GM12878 (cell line): ENCODE results near the gene LMAN1L. TPM values are rescaled to one million over a fixed set of nuclear protein-coding genes. Genes with fewer than 3 reads are reported as not detected.
A peak's percentile ranks its signal among the peaks of the same experiment; 100 is the strongest.

Source experiments
- ATF7 ChIP-seq: fragments of 450-650 bp; IDR thresholded peaks from 2 replicates; pipeline ENCODE4 v1.6.1; 2016; ENCODE audit warnings: low read depth, mild to moderate bottlenecking
- BHLHE40 ChIP-seq, 2 experiments: fragments of 450-650 bp in 1 of 2; IDR thresholded peaks; 2 replicates each; pipeline ENCODE4 v1.6.1; 2011 to 2017; ENCODE audit warnings: low read depth in 2 of 2, borderline replicate concordance in 1 of 2, improper control_type of control experiment in 1 of 2, low read length in 1 of 2, mild to moderate bottlenecking in 1 of 2
- FOXK2 ChIP-seq: fragments of 450-650 bp; IDR thresholded peaks from 2 replicates; pipeline ENCODE4 v1.6.1; 2017; ENCODE audit warnings: mild to moderate bottlenecking, moderate library complexity
- IKZF1 ChIP-seq: fragments of 450-650 bp; conservative IDR thresholded peaks from 2 replicates; pipeline ENCODE4 v1.6.1; 2017; ENCODE audit warnings: antibody characterized with exemption, mild to moderate bottlenecking
- KDM1A ChIP-seq: fragments of 200-600 bp; sonication (generic); IDR thresholded peaks from 2 replicates; pipeline ENCODE4 v1.6.1; 2016; ENCODE audit warnings: borderline replicate concordance
- NR2F1 ChIP-seq: fragments of 450-650 bp; conservative IDR thresholded peaks from 2 replicates; pipeline ENCODE4 v1.6.1; 2017; ENCODE audit warnings: mild to moderate bottlenecking
- POU2F2 ChIP-seq: IDR thresholded peaks from 3 replicates; pipeline ENCODE4 v1.6.1; 2011; ENCODE audit warnings: low read depth, mild to moderate bottlenecking, low read length, borderline replicate concordance
- RAD51 ChIP-seq: fragments of 450-650 bp; IDR thresholded peaks from 2 replicates; pipeline ENCODE4 v1.6.1; 2016; ENCODE audit warnings: moderate library complexity, mild to moderate bottlenecking, inconsistent platforms
- RELA ChIP-seq: fragments of 450-650 bp; IDR thresholded peaks from 2 replicates; pipeline ENCODE4 v1.8.0; 2014; ENCODE audit warnings: borderline replicate concordance; ENCODE audit not compliant: partially characterized antibody
- RFX5 ChIP-seq: IDR thresholded peaks from 2 replicates; pipeline ENCODE4 v1.6.1; 2011; ENCODE audit warnings: low read depth, low read length, improper control_type of control experiment
- SMARCA5 ChIP-seq: fragments of 450-650 bp; IDR thresholded peaks from 2 replicates; pipeline ENCODE4 v1.6.1; 2017; ENCODE audit warnings: mild to moderate bottlenecking
- SMC3 ChIP-seq: IDR thresholded peaks from 2 replicates; pipeline ENCODE4 v1.6.1; 2011; ENCODE audit warnings: low read length, improper control_type of control experiment, borderline replicate concordance
- SPI1 ChIP-seq: IDR thresholded peaks from 2 replicates; pipeline ENCODE4 v1.6.1; 2011; ENCODE audit warnings: low read depth, mild to moderate bottlenecking, low read length, moderate library complexity, borderline replicate concordance; ENCODE audit not compliant: insufficient read depth
- polyA plus RNA-seq, 11 experiments: library from polyadenylated mRNA; depleted of rRNA in 4 of 11; unstranded in 6 of 11; stranded (reverse) in 5 of 11; fragments of >200 nt; fragmentation: Nextera tagmentation in 4 of 11; fragmentation: Illumina TruSeq in 1 of 11; extraction: Ambion mirVana in 4 of 11; extraction: Trizol in 1 of 11; gene quantifications; 1 replicate in 1 of 11; 2 replicates in 10 of 11; pipeline versions ENCODE4 v1.2.1 to v1.2.3, GENCODE V29; 2011 to 2016; ENCODE audit warnings: inconsistent platforms in 2 of 11, missing spikeins in 2 of 11, low read depth in 1 of 11
- total RNA-seq, 4 experiments: library from RNA; depleted of rRNA in 3 of 4; stranded (reverse); fragments of >200 nt in 3 of 4; fragmentation: Illumina TruSeq in 1 of 4; extraction: Trizol in 1 of 4; gene quantifications; 2 replicates each; pipeline versions ENCODE4 v1.2.1 to v1.2.3, GENCODE V29; 2013 to 2021
- TF ChIP-seq, protein P1 (sequence below): fragments of 450-650 bp; IDR thresholded peaks from 2 replicates; pipeline ENCODE4 v1.6.1; 2017; ENCODE audit warnings: mild to moderate bottlenecking
- TF ChIP-seq, protein P2 (sequence below): fragments of 450-650 bp; formaldehyde crosslinking; IDR thresholded peaks from 2 replicates; pipeline ENCODE4 v1.4.0; 2020; ENCODE audit warnings: mild to moderate bottlenecking, moderate library complexity
- TF ChIP-seq, protein P3 (sequence below): fragments of 450-650 bp; IDR thresholded peaks from 2 replicates; pipeline ENCODE4 v1.6.1; 2014; ENCODE audit warnings: mild to moderate bottlenecking
- TF ChIP-seq, protein P4 (sequence below): fragments of 450-650 bp; conservative IDR thresholded peaks from 2 replicates; pipeline ENCODE4 v1.6.1; 2017; ENCODE audit warnings: mild to moderate bottlenecking, moderate library complexity

Gene LMAN1L
- total and polyA plus RNA-seq, 10 of the 15 experiments (the other 5 are each of a cell fraction or from before 2014, with no cell fraction given): not detected

DNA sequence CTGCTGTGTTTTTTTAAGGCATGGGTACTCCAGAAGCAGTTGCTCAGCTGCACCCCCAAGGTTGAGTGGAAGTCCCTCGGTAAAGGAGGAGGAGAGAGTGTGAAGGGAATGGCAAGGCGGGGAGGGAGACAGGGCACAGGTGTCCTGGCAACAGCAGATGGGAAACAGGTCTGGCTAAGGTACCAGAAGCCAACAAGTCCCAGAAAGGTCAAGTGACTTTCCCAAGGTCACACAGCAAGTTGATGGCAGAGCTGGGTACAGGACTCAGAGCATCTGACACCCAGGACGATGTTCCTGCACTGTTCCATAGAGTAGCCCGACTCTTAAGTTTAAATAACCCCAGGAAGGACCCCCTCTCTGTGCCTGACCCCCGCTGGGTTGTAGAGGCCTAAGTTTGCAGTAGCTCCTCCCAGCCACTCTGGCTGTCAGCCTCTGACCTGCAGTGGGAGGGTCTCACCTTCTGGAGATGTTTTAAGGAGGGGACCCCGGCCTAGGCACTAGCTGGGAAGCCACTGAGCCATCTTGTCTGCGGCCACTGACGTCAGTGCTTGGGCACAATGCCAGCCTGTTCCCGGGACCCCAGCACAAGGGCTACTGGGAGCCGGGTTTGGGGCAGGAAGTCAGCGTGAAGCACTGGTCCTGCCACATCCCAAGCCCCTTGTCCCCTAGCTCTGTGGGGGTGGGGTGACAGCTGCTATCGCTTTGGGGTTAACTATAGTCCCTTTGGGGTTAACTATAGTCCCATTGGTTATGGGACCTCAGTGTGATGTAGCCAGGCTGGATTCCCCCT is 20.2 kb upstream of the LMAN1L start (continued):
- no peak for TF ChIP-seq BHLHE40 (IDR thresholded peaks at IDR 0.05; ENCODE audit: borderline replicate concordance in 1 of 2, low read depth in 2 of 2, low read length in 1 of 2)
- TF ChIP-seq, protein P1, sequence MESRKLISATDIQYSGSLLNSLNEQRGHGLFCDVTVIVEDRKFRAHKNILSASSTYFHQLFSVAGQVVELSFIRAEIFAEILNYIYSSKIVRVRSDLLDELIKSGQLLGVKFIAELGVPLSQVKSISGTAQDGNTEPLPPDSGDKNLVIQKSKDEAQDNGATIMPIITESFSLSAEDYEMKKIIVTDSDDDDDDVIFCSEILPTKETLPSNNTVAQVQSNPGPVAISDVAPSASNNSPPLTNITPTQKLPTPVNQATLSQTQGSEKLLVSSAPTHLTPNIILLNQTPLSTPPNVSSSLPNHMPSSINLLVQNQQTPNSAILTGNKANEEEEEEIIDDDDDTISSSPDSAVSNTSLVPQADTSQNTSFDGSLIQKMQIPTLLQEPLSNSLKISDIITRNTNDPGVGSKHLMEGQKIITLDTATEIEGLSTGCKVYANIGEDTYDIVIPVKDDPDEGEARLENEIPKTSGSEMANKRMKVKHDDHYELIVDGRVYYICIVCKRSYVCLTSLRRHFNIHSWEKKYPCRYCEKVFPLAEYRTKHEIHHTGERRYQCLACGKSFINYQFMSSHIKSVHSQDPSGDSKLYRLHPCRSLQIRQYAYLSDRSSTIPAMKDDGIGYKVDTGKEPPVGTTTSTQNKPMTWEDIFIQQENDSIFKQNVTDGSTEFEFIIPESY: no peak
- no peak for TF ChIP-seq RAD51
- TF ChIP-seq NR2F1: 0 out of 2 replicates have a peak, but pooled peaks have one; percentile 30
- TF ChIP-seq IKZF1: peak; percentile 44; the same call in 1 of the 2 replicates
- TF ChIP-seq RFX5: no peak
- peak; percentile 55; the same call in 1 of the 2 replicates for TF ChIP-seq ATF7
- peak; percentile 75 for TF ChIP-seq SMARCA5
- no peak for TF ChIP-seq POU2F2
- TF ChIP-seq, protein P2, sequence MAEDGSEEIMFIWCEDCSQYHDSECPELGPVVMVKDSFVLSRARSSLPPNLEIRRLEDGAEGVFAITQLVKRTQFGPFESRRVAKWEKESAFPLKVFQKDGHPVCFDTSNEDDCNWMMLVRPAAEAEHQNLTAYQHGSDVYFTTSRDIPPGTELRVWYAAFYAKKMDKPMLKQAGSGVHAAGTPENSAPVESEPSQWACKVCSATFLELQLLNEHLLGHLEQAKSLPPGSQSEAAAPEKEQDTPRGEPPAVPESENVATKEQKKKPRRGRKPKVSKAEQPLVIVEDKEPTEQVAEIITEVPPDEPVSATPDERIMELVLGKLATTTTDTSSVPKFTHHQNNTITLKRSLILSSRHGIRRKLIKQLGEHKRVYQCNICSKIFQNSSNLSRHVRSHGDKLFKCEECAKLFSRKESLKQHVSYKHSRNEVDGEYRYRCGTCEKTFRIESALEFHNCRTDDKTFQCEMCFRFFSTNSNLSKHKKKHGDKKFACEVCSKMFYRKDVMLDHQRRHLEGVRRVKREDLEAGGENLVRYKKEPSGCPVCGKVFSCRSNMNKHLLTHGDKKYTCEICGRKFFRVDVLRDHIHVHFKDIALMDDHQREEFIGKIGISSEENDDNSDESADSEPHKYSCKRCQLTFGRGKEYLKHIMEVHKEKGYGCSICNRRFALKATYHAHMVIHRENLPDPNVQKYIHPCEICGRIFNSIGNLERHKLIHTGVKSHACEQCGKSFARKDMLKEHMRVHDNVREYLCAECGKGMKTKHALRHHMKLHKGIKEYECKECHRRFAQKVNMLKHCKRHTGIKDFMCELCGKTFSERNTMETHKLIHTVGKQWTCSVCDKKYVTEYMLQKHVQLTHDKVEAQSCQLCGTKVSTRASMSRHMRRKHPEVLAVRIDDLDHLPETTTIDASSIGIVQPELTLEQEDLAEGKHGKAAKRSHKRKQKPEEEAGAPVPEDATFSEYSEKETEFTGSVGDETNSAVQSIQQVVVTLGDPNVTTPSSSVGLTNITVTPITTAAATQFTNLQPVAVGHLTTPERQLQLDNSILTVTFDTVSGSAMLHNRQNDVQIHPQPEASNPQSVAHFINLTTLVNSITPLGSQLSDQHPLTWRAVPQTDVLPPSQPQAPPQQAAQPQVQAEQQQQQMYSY: no peak
- TF ChIP-seq, protein P3, sequence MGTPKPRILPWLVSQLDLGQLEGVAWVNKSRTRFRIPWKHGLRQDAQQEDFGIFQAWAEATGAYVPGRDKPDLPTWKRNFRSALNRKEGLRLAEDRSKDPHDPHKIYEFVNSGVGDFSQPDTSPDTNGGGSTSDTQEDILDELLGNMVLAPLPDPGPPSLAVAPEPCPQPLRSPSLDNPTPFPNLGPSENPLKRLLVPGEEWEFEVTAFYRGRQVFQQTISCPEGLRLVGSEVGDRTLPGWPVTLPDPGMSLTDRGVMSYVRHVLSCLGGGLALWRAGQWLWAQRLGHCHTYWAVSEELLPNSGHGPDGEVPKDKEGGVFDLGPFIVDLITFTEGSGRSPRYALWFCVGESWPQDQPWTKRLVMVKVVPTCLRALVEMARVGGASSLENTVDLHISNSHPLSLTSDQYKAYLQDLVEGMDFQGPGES: no peak
- TF ChIP-seq SMC3: no peak
- no peak for TF ChIP-seq FOXK2
- no peak for TF ChIP-seq SPI1
- no peak for TF ChIP-seq KDM1A
- TF ChIP-seq, protein P4, sequence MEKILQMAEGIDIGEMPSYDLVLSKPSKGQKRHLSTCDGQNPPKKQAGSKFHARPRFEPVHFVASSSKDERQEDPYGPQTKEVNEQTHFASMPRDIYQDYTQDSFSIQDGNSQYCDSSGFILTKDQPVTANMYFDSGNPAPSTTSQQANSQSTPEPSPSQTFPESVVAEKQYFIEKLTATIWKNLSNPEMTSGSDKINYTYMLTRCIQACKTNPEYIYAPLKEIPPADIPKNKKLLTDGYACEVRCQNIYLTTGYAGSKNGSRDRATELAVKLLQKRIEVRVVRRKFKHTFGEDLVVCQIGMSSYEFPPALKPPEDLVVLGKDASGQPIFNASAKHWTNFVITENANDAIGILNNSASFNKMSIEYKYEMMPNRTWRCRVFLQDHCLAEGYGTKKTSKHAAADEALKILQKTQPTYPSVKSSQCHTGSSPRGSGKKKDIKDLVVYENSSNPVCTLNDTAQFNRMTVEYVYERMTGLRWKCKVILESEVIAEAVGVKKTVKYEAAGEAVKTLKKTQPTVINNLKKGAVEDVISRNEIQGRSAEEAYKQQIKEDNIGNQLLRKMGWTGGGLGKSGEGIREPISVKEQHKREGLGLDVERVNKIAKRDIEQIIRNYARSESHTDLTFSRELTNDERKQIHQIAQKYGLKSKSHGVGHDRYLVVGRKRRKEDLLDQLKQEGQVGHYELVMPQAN: no peak
- no peak for TF ChIP-seq RELA
